ENCODE results near the gene PTPRK.

DNA sequence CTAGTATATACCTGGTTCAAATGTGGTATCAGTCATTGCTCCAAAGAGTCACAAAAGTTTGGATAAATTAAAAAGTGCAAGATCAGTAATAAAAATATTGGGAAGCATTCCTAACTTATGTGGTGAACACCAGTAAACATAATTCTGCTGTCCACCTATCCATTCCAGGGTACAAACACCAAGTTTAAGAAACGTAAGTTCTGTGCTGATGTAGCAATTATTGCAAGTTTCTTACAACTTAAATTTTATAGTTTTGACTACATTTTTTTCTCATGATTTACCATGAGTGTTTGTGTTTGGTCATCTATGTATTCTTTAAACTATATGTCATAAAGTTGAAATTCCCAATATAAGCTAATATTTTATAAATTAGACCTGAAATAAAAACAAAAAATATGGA, 364.6 kb downstream of the PTPRK start:
- TF ChIP-seq SNAI2 (CRISPR knock-in tag; IDR thresholded peaks at IDR 0.05) (no peak), RARB (CRISPR knock-in tag; IDR thresholded peaks at IDR 0.05) (no peak), OSR1 (CRISPR knock-in tag; IDR thresholded peaks at IDR 0.05) (no peak), ZFP30 (CRISPR knock-in tag; IDR thresholded peaks at IDR 0.05) (no peak), ARNTL (CRISPR knock-in tag; IDR thresholded peaks at IDR 0.05; ENCODE audit: borderline replicate concordance, low read depth) (no peak), ZNF8 (CRISPR knock-in tag; IDR thresholded peaks at IDR 0.05) (no peak)
- TF ChIP-seq, protein P1, sequence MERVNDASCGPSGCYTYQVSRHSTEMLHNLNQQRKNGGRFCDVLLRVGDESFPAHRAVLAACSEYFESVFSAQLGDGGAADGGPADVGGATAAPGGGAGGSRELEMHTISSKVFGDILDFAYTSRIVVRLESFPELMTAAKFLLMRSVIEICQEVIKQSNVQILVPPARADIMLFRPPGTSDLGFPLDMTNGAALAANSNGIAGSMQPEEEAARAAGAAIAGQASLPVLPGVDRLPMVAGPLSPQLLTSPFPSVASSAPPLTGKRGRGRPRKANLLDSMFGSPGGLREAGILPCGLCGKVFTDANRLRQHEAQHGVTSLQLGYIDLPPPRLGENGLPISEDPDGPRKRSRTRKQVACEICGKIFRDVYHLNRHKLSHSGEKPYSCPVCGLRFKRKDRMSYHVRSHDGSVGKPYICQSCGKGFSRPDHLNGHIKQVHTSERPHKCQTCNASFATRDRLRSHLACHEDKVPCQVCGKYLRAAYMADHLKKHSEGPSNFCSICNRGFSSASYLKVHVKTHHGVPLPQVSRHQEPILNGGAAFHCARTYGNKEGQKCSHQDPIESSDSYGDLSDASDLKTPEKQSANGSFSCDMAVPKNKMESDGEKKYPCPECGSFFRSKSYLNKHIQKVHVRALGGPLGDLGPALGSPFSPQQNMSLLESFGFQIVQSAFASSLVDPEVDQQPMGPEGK (CRISPR knock-in tag; IDR thresholded peaks at IDR 0.05; ENCODE audit: borderline replicate concordance): no peak
- TF ChIP-seq, protein P2, sequence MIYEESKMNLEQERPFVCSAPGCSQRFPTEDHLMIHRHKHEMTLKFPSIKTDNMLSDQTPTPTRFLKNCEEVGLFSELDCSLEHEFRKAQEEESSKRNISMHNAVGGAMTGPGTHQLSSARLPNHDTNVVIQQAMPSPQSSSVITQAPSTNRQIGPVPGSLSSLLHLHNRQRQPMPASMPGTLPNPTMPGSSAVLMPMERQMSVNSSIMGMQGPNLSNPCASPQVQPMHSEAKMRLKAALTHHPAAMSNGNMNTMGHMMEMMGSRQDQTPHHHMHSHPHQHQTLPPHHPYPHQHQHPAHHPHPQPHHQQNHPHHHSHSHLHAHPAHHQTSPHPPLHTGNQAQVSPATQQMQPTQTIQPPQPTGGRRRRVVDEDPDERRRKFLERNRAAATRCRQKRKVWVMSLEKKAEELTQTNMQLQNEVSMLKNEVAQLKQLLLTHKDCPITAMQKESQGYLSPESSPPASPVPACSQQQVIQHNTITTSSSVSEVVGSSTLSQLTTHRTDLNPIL (CRISPR knock-in tag; IDR thresholded peaks at IDR 0.05; ENCODE audit: low read depth): no peak
- TF ChIP-seq, protein P3, sequence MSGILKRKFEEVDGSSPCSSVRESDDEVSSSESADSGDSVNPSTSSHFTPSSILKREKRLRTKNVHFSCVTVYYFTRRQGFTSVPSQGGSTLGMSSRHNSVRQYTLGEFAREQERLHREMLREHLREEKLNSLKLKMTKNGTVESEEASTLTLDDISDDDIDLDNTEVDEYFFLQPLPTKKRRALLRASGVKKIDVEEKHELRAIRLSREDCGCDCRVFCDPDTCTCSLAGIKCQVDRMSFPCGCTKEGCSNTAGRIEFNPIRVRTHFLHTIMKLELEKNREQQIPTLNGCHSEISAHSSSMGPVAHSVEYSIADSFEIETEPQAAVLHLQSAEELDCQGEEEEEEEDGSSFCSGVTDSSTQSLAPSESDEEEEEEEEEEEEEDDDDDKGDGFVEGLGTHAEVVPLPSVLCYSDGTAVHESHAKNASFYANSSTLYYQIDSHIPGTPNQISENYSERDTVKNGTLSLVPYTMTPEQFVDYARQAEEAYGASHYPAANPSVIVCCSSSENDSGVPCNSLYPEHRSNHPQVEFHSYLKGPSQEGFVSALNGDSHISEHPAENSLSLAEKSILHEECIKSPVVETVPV (CRISPR knock-in tag; IDR thresholded peaks at IDR 0.05): no peak

Data from SK-N-SH treated with all-trans-retinoic acid at 6 μM for 48 hours (cell line).